Peyer's patch (tissue), 4 donors: ENCODE data around the gene PLA2G2C.

Source experiments
- POLR2A ChIP-seq, 2 donors: fragments of 450-650 bp; IDR thresholded peaks; one replicate each; pipeline ENCODE4 v1.5.1; 2017; ENCODE audit warnings: antibody characterized with exemption in 2 of 2, mild to moderate bottlenecking in 2 of 2, moderate library complexity in 2 of 2
- TF ChIP-seq, protein P1 (sequence below), 6 experiments: fragments of 450-650 bp in 4 of 6; fragments of 200-600 bp in 2 of 6; sonication (generic) in 1 of 6; IDR thresholded peaks; one replicate each; pipeline ENCODE4 v1.5.1; 2017 to 2019; ENCODE audit warnings: antibody characterized with exemption in 6 of 6, mild to moderate bottlenecking in 3 of 6, moderate library complexity in 1 of 6

DNA sequence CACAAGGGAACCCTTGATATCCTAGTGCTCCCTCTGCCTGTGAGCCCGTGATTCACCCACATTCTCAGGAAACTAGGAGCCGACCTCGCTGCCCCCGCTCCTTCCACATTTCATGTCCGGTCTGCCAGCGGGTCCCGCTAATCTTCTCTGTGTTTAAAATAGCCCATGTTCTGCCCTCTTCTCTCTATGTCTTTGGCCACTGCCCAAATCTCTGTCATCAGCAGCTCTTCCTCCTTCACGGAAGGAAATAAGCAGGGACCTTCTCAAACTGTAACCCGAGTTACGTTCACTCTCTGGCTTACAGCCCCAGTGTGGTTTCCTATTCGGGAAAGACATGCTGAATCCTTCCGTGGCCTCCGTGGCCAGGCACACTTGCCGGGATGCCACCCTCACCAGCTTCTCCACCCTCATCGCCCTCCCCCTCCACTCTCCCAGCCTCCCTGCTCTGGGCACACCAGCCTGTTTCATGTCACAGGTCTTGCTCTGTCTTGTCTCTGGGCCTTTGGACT, 21.6 kb downstream of the PLA2G2C start:
- TF ChIP-seq, protein P1, sequence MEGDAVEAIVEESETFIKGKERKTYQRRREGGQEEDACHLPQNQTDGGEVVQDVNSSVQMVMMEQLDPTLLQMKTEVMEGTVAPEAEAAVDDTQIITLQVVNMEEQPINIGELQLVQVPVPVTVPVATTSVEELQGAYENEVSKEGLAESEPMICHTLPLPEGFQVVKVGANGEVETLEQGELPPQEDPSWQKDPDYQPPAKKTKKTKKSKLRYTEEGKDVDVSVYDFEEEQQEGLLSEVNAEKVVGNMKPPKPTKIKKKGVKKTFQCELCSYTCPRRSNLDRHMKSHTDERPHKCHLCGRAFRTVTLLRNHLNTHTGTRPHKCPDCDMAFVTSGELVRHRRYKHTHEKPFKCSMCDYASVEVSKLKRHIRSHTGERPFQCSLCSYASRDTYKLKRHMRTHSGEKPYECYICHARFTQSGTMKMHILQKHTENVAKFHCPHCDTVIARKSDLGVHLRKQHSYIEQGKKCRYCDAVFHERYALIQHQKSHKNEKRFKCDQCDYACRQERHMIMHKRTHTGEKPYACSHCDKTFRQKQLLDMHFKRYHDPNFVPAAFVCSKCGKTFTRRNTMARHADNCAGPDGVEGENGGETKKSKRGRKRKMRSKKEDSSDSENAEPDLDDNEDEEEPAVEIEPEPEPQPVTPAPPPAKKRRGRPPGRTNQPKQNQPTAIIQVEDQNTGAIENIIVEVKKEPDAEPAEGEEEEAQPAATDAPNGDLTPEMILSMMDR (IDR thresholded peaks at IDR 0.05), result no peak
- no peak for TF ChIP-seq POLR2A (IDR thresholded peaks at IDR 0.05)
